IMR-90 (cell line): ENCODE data around the gene NGEF.

ENCODE experiments used
- BHLHE40 ChIP-seq: fragments of 150-350 bp; IDR thresholded peaks from 2 replicates; pipeline ENCODE4 v1.6.1; 2016; ENCODE audit warnings: mild to moderate bottlenecking, low read depth, low read length
- CEBPB ChIP-seq: IDR thresholded peaks from 2 replicates; pipeline ENCODE4 v1.6.1; 2012; ENCODE audit warnings: low read depth, low read length, improper control_type of control experiment
- CHD1 ChIP-seq: IDR thresholded peaks from 2 replicates; pipeline ENCODE4 v1.6.1; 2012; ENCODE audit warnings: low read depth, low read length, improper control_type of control experiment
- FOS ChIP-seq: fragments of 150-350 bp; IDR thresholded peaks from 2 replicates; pipeline ENCODE4 v1.6.1; 2016; ENCODE audit warnings: low read depth, low read length
- MAFK ChIP-seq: IDR thresholded peaks from 2 replicates; pipeline ENCODE4 v1.6.1; 2012; ENCODE audit warnings: low read depth, low read length, improper control_type of control experiment
- MAZ ChIP-seq: IDR thresholded peaks from 2 replicates; pipeline ENCODE4 v1.6.1; 2012; ENCODE audit warnings: low read depth, mild to moderate bottlenecking, low read length, improper control_type of control experiment, moderate library complexity, borderline replicate concordance
- NFE2L2 ChIP-seq: fragments of 150-350 bp; IDR thresholded peaks from 2 replicates; pipeline ENCODE4 v1.6.1; 2016; ENCODE audit warnings: low read depth, mild to moderate bottlenecking, low read length
- POLR2A ChIP-seq: IDR thresholded peaks from 2 replicates; pipeline ENCODE4 v1.6.1; 2012; ENCODE audit warnings: mild to moderate bottlenecking, low read depth, low read length
- RAD21 ChIP-seq: IDR thresholded peaks from 2 replicates; pipeline ENCODE4 v1.6.1; 2012; ENCODE audit warnings: low read length, improper control_type of control experiment
- RCOR1 ChIP-seq: IDR thresholded peaks from 2 replicates; pipeline ENCODE4 v1.6.1; 2012; ENCODE audit warnings: mild to moderate bottlenecking, low read length, improper control_type of control experiment; ENCODE audit not compliant: insufficient replicate concordance
- RFX5 ChIP-seq: IDR thresholded peaks from 2 replicates; pipeline ENCODE4 v1.8.0; 2012; ENCODE audit warnings: low read depth, mild to moderate bottlenecking, low read length, moderate library complexity
- SMC3 ChIP-seq: fragments of 150-350 bp; IDR thresholded peaks from 2 replicates; pipeline ENCODE4 v1.6.1; 2016; ENCODE audit warnings: low read depth, mild to moderate bottlenecking, antibody characterized with exemption, low read length, moderate library complexity
- TF ChIP-seq, protein P1 (sequence below): conservative IDR thresholded peaks from 2 replicates; pipeline ENCODE4 v1.5.1; 2012; ENCODE audit warnings: mild to moderate bottlenecking, low read depth, low read length, improper control_type of control experiment
- TF ChIP-seq, protein P2 (sequence below): fragments of 150-350 bp; IDR thresholded peaks from 2 replicates; pipeline ENCODE4 v1.6.1; 2017; ENCODE audit warnings: mild to moderate bottlenecking, antibody characterized with exemption, low read length, low read depth

DNA sequence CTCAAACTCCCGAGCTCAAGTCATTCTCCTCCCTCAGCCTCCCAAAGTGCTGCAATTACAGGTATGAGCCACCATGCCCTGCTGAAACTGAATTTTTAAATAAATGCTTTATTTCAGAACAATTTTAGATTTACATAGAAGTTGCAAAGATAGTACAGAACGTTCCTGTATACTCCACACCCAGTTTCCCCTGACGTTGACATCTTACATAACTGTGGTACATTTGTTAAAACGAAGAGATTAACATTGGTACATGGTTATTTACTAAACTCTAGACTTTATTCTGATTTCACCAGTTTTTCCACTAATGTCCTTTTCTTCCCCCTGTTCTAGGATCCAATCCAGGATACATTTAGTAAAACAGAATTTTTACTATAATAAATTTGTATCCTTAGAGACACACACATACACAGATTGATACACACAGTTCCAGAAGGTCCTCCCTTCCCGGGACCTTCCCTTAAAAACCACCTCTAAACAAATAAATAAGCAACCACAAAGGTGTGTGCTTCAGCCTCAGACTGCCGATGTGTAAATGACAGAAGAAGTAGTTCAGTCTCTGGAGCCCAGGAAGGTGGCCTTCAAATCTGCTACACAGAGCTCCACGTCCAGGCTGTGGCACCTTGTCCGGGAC, 26.3 kb upstream of the NGEF start:
- TF ChIP-seq, protein P1, sequence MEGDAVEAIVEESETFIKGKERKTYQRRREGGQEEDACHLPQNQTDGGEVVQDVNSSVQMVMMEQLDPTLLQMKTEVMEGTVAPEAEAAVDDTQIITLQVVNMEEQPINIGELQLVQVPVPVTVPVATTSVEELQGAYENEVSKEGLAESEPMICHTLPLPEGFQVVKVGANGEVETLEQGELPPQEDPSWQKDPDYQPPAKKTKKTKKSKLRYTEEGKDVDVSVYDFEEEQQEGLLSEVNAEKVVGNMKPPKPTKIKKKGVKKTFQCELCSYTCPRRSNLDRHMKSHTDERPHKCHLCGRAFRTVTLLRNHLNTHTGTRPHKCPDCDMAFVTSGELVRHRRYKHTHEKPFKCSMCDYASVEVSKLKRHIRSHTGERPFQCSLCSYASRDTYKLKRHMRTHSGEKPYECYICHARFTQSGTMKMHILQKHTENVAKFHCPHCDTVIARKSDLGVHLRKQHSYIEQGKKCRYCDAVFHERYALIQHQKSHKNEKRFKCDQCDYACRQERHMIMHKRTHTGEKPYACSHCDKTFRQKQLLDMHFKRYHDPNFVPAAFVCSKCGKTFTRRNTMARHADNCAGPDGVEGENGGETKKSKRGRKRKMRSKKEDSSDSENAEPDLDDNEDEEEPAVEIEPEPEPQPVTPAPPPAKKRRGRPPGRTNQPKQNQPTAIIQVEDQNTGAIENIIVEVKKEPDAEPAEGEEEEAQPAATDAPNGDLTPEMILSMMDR: no peak
- TF ChIP-seq POLR2A (no peak), RAD21 (no peak), MAZ (no peak), NFE2L2 (no peak), RFX5 (no peak), CEBPB (no peak), CHD1 (no peak), SMC3 (no peak), BHLHE40 (no peak), MAFK (no peak), RCOR1 (no peak), FOS (no peak)
- TF ChIP-seq, protein P2, sequence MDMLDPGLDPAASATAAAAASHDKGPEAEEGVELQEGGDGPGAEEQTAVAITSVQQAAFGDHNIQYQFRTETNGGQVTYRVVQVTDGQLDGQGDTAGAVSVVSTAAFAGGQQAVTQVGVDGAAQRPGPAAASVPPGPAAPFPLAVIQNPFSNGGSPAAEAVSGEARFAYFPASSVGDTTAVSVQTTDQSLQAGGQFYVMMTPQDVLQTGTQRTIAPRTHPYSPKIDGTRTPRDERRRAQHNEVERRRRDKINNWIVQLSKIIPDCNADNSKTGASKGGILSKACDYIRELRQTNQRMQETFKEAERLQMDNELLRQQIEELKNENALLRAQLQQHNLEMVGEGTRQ: no peak
